Amygdala (tissue), 56 donors: ENCODE measurements around the gene GCG.
A peak's percentile ranks its signal among the peaks of the same experiment; 100 is the strongest.

Experiments
- DNase-seq, 56 donors: peaks; one replicate each; lab custom pipeline; 2025; lab: John Stamatoyannopoulos, UW

GCG gene

DNA sequence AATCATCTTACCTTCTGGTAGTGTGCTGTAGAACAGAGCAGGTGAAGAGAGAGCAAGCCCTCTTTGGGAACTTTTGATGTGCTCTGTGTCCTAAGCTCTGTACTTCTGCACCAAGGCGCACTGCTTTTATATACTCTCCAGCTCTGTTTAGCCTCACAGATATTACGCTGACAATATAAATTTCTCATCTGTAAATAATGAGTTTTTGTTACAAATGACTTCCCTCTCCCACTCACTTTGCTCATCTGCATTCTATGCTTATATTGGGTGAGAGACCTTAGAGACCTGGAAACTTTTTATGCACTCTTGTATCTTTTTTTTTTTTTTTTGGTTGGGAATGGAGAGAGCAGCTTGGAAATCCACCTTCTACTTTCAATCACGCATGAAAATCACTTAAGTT lies at the start of gene GCG:
Gene GCG (minus strand): TSS at position 101 of the 400 bp plus-strand sequence. CDS start 3,069 bp downstream, outside the sequence.
- DNase-seq, result no peak

DNA sequence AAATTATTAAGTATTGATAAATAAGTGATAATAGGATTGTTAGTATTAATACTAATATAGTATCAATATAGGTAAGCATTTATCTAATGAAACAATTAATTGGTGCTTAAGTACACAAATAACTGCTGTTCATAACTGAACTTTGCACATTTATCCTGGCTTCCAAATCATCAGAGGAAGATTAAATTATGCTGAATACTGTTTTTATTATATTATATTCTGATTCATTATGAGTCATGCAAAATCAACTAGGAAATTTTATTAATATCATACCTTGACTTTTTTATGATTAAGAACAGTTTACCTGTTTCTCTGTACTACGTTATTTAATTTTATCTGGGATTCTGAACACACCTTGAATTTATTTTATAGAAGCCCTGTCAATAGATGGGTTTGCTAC lies 48.6 kb upstream of the GCG start:
- DNase-seq, result no peak

DNA sequence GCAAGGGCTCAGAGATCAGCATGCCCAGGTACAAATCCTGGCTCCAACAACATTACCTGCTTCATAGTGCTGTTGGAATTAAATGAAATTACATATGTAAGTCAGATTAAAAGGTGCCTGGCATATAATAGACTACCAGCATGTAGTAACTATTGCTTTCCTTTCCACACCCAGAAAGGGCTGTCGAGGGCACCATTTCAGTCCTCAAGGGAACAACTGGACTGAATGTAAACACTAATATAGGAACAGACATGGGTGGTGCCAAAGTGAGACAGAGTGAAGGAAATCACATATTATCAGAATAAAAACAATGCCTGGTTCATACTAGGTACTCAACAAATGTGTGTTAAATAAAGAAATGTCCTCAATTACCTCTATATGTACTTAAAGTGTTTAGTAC lies 47.9 kb upstream of the GCG start:
- no peak for DNase-seq

DNA sequence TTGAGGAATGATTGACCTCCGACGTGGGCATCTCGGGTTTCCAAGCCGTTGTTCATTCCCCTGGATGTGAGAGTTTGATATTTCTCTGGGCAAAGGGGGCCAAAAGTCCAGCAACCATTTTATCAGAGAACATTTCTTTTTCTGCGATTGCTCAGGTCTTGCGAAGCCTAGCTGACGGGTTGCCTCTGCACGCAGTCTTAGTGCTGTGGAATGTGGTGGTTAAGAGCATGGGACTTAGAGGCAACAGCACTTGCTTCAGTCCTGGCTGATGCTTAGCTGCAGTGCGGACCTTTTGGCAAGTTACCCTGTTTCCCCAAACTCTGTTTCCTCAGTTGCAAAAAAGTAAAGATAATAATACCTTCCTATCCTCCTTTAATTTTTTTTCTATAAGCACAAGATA lies 46.2 kb upstream of the GCG start:
- no peak for DNase-seq

DNA sequence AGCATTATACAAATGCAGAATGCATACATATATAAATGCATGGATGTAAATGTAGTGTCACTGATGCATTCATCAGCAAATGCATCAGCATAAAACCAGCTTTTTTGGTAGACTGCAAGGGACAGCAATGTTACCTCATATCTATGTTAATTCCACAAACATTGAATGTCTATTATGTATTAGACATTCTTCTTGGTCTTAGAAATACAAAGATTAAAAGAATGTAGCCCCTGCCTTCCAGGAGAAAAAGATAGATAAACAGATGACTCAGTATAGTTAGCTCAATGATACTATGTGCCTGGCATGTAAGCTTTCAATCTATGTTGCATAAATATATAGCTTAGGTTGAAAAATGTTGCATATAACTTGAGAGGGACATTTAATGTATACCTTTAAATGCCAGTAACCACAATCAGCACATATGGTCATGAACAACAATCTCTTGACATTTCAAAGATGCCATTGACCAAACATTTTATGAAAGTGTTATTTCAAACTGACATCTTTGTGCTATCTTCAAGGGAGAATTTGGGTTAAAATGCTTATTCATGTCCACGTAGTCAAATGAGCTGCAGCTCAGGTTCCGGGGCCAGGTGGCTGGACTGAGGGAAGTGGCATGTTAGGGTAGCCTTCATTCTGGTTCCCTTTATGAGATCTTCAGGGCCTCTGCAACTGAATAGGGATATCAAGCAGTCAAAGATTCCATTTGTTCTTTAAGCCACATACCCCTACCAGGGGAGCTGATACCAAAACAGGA lies 45.2 kb upstream of the GCG start:
- no peak for DNase-seq

DNA sequence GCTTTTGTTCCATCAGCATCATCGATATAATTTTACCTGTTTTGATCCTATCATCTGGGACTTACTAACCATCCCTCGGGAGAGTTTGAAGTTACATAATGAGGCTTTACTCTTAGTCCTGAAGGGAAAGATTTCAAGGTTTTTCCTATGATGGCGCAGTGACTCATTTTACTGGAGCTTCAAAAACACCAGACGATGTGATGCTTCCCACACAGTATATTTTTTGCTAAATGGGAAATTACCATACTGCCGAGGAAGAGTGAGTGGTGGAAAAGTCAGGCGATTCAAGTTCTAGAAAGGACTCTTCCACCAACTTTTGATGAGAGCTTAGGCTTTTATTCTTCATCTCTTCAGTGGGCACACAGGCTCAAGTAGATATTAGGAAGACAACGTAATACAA lies 44.6 kb upstream of the GCG start:
- peak in 2 of 56 donors; percentile 21 to 33 for DNase-seq

DNA sequence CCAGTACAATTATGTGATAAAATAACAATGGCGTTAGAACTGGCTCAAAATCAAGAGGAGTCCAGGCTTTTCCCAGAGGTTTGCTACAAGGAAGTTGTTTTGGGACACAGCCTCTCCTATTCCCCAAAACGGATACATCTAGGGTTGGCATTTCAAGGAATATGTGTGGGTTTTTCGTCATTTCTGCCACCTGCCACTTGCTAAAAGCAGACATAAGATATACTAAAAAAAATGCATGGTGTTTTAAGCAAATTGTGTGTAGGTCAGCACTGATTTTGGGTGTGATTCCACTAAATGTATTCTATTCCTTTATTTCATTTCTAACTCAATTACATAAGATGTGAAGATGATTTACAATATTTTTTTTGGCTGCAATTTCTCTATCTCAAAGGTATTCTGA lies 36.4 kb upstream of the GCG start:
- peak in 2 of 56 donors; percentile 2 to 26 for DNase-seq

DNA sequence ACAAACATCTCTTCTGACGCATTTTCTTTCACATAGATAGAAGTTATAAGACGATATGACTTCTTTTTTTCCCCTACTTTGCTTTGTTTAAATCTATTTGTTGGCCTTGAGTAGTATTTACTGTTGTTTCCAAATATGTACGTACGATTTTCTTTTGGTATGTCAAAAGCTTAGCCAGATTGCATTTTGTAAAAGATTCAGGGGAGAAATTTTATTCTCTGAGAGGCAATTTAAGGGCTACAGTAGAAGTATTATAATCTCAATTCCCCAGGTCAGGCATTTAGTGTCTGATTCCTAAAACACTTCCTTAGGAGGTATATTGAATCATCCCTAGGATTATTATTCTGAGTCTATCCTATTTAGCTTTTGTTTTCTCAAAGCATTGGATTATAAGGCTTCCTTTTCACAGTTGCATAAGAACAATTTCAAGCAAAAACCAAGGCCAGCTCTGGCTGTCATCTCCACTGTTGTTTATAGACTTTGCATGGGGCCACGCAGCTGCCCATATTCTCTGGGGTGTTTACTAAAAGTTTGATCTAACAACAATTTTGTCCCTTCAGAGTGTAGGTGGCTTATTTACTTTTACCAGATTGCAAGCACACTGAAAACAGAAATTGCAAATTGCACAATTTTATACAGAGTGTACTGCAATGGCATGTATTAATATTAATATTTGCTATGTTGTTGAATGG lies 33.6 kb upstream of the GCG start:
- no peak for DNase-seq

DNA sequence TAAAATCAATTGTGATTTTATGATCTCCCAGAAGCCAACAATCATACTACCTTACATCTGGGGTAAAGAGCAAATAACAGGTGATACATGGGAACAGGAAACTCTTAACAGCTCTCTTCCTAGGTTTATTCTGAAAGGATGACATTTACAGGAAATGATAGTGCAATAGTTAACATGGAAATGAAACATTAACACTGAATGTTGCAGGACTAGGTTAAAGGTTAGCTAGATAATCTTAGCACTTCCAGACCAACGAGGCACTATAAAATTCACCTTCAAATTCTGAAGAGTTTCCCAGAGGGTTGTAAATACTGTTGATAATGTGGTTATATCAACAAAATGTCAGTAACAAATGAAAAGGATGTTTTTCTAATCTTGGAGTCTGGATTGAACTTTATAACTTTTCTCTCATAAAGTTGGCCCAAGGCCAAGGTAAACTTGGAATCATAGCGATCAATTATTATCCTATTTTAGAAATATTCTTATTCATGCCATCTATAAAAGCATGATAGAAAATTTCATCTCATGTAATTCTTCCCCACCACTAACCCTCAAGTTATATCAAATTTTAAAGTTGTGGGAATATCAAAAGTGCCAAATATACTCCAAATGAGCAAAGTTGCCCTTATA lies 32.9 kb upstream of the GCG start:
- DNase-seq, result no peak

DNA sequence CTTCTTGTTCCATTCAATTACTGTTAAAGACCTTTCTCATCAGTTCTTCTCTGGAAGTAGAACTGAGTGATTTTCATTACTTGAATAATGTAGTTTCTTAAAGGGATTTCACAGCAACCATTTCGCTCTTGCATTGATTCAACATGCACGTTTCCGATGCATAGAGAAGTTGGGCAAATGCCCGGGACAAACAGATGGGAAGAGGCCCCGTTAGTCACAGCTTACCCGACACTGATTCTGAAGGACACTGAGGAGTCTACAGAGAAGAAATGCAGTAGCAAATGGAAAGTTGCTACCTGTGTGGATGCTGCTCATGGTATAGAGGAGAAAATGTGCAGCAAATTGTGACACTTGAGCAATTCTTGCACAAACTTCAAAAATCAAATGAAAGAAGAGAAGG lies 32.3 kb upstream of the GCG start:
- no peak for DNase-seq

DNA sequence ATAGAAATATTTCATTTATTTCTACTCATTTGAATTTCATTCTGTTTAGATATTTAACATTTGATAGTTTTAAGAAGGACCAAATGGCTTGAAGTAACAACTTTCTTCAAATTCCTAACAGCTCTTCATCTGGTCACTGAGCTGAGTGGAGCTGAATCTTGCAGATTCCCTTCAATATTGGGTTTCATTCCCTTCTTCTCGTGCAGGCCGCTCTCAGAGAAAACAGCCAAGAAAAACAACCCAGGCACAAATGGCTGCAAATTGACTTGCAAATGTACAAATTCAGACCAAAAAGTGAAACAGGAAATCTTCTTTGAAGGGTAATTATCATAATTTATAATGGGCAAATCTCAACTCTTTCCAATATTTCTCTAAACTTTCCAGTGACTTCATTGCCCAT lies 30.3 kb upstream of the GCG start:
- no peak for DNase-seq

DNA sequence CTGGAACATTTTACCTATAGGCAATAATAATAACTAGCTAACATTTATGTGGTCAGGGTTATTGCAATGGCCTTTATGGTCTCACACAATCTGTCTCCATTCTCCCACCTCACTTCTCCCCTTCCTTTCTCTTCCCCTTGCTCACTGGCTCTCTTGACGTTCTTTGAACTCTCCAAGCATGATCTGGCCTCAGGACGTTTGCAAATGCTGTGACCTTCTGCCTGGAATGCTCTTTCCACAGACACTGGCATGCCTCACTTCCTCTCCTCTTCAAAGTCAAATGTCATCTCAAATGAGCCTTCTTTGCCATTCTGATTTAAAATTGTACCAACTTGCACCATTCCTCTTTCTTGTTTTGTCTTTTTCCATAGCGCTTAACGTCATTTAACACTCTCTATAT lies 25.3 kb upstream of the GCG start:
- no peak for DNase-seq

DNA sequence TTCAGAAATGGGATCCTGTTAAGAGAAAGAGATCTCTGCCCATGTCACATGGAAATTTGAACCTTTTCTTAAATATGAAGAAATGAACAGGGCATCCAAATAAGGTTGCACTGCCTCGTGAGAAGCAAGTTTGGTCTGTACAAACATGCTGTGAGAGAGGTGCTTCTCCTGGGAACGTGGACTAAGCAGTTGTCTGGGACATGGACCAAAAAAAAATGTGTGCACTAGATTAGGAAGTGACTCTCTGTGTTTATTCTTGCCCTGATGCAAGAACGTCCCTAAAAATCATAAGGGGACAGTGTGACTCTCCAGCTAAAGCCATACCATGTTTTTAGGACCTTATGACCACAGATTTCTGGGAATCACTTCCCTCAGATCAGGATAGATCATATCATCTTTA lies 23.7 kb upstream of the GCG start:
- no peak for DNase-seq

DNA sequence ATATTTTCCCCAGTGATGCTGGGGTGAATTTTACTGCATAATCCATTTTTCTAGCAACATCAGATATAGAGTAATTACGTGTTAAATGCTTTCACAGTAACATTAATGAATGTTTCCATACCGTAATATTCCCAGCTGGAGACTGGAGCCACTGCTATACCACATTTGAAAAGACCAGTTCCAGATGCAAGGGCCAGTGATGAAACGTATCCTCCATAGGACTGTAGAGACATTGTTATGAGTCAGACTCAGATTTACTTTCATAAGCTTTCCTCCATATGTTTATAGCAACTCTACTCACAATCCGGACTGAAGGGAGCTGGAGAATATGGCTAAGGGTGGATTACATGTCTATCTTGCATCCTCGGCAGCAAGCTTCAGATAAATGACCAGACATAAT lies 22.7 kb upstream of the GCG start:
- DNase-seq, result no peak

DNA sequence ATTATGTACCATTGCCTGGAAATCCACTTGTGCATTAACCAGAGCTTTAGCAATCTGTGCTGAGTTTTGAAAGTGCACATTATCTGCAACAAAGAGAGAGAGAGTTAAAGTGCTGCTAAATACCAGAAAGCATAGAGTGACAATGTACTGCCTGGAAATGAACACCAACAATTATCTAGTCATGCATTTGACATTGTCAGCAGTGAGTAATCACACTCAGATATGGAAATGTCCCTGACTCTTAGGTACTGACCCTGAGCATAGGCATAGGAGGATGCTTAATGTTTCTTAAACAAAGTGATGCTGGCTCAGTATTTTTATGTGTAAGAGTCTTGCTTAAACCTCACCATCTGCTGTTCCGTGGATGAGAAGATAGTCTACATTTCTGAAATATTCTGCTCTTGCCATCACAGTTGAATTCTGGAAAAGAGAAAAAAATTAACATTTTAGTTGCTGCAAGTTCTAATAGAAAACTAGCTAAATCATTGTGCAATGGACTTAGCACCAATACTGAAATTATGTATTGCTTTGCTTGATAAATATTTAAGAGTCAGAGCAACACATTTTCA lies 20.8 kb upstream of the GCG start:
- DNase-seq, result no peak

DNA sequence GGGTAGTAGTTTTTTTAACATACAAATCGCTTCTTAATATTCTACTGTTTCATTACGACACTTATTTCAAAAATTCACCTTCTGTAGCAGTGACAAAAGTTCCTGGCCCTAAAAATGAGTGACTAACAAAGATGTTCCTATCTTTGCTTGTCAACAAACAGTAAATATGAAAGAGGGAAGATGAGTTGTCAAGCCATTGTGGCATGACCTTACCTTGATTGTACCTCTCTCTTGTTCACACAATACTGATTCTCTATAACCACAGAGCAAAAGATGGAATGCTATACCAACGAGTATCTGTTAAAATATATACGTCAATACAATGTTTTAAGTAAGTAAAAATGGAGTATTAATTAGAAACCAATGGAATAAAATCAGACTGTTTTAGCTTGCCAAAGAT lies 14.7 kb upstream of the GCG start:
- DNase-seq, result no peak

DNA sequence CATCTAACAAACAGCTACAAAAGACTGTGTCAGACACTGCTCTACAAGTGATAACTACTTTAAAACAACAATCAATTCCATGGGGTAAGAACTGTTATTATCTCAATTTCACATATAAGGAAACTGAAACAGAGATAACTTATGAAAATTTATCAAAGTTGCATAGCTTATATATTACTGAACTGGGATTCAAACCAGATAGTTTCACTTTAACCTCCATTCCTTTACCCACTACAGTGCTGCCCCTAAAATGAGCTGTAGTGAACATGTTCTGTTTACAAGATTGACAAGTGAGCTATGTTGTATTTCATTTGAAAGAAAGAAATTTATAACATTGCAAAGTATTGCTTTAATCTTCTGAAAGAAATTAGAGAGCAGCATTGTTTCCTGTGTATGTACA lies 14.1 kb upstream of the GCG start:
- no peak for DNase-seq

DNA sequence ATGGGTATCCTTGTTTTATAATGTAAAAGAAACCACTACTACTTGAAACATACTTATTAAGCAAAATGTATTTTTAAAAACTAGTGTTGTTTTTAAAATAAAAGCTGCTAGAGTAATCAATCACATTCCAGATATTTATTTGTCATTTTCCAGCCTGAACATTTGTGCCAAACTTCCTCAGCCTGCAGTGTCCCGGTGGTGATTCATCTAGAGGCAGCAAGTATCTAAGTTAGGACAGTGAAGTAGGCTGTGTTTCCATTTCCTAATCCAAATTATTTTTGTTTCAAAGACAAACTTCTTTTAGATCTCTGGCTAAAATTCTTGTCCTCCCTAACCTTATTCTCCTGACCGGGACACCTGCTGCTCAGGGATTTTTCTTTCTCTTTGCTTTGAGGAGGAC lies 12.8 kb upstream of the GCG start:
- DNase-seq, result no peak

DNA sequence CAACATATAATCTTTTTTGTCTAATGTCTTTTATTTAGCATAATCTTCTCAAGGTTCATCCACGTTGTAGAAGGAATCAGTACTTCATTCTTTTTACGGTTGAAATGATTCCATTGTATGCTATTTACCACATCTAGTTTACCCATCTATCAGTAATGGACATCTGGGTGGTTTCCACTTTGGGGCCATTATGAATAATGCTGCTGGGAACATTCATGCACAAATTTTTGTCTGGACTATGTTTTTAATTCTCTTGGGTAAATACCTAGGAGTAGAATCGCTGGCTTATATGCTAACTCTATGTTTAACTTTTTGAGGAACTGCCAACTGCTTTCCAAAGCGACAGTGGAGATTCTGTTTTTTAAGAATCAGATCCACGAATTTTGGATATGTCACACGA lies 7.4 kb upstream of the GCG start:
- no peak for DNase-seq

DNA sequence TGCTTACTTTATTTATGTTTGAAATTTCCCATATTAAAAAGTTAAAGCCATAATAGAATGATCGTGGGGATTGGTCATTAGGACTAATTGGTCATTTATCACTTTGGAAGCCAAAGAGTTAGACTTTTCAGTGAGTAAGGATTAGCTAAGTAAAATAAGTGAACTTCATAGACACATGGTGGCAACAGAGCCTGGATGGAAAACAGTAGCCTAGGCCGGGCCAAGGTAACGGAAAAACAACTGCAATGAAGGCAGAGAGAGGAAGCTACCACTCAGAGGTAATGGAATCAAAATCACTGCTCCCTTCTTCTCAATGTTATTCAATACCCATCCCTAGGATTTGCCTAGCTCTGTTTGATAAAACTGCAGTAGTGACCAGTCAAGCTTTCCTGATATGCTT lies 4.1 kb upstream of the GCG start:
- no peak for DNase-seq

DNA sequence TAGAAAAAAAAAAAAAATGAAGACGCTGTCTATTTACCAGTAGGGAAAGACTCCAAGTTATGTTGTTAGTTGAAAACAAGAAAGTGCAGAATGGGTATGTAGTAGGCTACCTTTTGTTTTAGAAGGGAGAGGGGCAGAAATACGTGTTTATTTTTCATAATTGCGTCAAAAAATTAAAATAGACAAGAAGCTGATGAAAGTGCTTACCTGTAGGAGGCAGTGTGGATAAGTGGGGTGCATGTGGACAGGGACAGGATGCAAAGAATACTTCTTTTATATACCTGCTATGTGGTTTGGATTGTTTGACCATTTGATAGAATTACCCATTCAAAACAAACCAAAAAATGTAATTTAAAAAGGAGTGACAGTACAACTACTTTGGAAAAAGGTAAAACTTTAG lies 3.0 kb upstream of the GCG start:
- no peak for DNase-seq
